ENCODE data around the gene LMNTD2.

GRCh38 chr11:528815-529727 lies 31.5 kb downstream of the LMNTD2 start:
- TF ChIP-seq CTCF (IDR thresholded peaks at IDR 0.05; ENCODE audit: poor library complexity, severe bottlenecking) (no peak), POLR2AphosphoS5 (IDR thresholded peaks at IDR 0.05) (no peak), REST (IDR thresholded peaks at IDR 0.05; ENCODE audit: borderline replicate concordance) (no peak), EZH2 (IDR thresholded peaks at IDR 0.05; ENCODE audit: borderline replicate concordance, insufficient read depth, low read length, poor library complexity, severe bottlenecking) (no peak), RAD21 (conservative IDR thresholded peaks at IDR 0.05) (no peak), MXI1 (conservative IDR thresholded peaks at IDR 0.05; ENCODE audit: poor library complexity, severe bottlenecking) (no peak), TAF1 (IDR thresholded peaks at IDR 0.05; ENCODE audit: low read depth) (no peak), EP300 (conservative IDR thresholded peaks at IDR 0.05; ENCODE audit: poor library complexity, severe bottlenecking) (no peak), SMC3 (conservative IDR thresholded peaks at IDR 0.05; ENCODE audit: poor library complexity) (no peak)
